ENCODE measurements around the gene ZNF710.

Gene ZNF710

GRCh38 chr15:90030376-90030775 lies 29.3 kb downstream of the ZNF710 start:
- peak overlapping the region; percentile 86 for H3K27ac ChIP-seq (replicated peaks)
- H3K27me3 ChIP-seq (ENCODE audit: insufficient read depth, poor library complexity, severe bottlenecking), result no peaks in the 10 kb centered on the region
- no peak for TF ChIP-seq SPI1 (IDR thresholded peaks at IDR 0.05; ENCODE audit: borderline replicate concordance, low read depth)
- H3K4me3 ChIP-seq (replicated peaks; ENCODE audit: insufficient read depth, low read length), result no peak overlapping the region
- DNase-seq (ENCODE audit: low read depth in 1 of 2, low spot score in 1 of 2), result no peak

DNA sequence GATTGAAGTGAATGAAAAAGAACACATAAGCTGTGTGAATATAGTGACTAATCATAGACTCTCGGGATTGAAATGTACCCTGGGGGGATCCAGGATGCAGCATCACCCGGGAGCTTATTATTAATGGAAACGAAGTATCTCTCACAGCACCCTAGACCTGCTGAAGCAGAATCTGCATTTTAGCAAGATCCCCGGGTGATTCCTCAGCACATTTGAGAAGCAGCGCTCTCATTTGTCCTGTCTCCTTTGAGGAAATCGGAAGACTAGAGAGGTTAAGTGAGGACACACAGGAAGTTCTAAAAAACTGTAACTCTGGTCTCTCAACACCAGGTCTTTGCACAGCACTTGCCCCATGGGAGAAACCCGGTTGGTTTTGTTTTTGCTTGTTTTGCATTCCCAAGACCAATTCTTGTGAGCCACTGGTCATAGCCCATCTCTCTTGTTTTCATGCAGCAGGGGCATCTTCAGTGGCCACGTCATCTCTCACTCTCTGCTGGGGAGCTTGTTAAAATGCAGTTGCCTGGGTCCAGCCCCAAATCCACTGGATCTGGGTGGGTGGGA lies 30.2 kb downstream of the ZNF710 start:
- no peaks in the 10 kb centered on the region for H3K27me3 ChIP-seq (ENCODE audit: insufficient read depth, poor library complexity, severe bottlenecking)
- DNase-seq (ENCODE audit: low read depth in 1 of 2, low spot score in 1 of 2), result peak in 1 of 2 experiments; percentile 82
- H3K4me3 ChIP-seq (replicated peaks; ENCODE audit: insufficient read depth, low read length), result no peak overlapping the region
- peak overlapping the region; percentile 86 for H3K27ac ChIP-seq (replicated peaks)
- peak; percentile 50 for TF ChIP-seq REST (IDR thresholded peaks at IDR 0.05; ENCODE audit: insufficient replicate concordance, low read depth)
- 0 out of 2 replicates have a peak, but pooled peaks have one; percentile 31 for TF ChIP-seq POLR2AphosphoS5 (IDR thresholded peaks at IDR 0.05; ENCODE audit: low read depth)
- TF ChIP-seq, protein P1, sequence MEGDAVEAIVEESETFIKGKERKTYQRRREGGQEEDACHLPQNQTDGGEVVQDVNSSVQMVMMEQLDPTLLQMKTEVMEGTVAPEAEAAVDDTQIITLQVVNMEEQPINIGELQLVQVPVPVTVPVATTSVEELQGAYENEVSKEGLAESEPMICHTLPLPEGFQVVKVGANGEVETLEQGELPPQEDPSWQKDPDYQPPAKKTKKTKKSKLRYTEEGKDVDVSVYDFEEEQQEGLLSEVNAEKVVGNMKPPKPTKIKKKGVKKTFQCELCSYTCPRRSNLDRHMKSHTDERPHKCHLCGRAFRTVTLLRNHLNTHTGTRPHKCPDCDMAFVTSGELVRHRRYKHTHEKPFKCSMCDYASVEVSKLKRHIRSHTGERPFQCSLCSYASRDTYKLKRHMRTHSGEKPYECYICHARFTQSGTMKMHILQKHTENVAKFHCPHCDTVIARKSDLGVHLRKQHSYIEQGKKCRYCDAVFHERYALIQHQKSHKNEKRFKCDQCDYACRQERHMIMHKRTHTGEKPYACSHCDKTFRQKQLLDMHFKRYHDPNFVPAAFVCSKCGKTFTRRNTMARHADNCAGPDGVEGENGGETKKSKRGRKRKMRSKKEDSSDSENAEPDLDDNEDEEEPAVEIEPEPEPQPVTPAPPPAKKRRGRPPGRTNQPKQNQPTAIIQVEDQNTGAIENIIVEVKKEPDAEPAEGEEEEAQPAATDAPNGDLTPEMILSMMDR (IDR thresholded peaks at IDR 0.05; ENCODE audit: insufficient read depth, low read length), result no peak
- TF ChIP-seq GABPA (IDR thresholded peaks at IDR 0.05; ENCODE audit: low read depth), result peak; percentile 46; the same call in 1 of the 2 replicates
- TF ChIP-seq SPI1 (IDR thresholded peaks at IDR 0.05; ENCODE audit: borderline replicate concordance, low read depth), result peak; percentile 31; the same call in 1 of the 2 replicates

- peak overlapping the region; percentile 98 for H3K27ac ChIP-seq (replicated peaks)
- TF ChIP-seq REST (IDR thresholded peaks at IDR 0.05; ENCODE audit: insufficient replicate concordance, low read depth) (no peak), POLR2AphosphoS5 (IDR thresholded peaks at IDR 0.05; ENCODE audit: low read depth) (no peak), GABPA (IDR thresholded peaks at IDR 0.05; ENCODE audit: low read depth) (no peak), SPI1 (IDR thresholded peaks at IDR 0.05; ENCODE audit: borderline replicate concordance, low read depth) (no peak)
- TF ChIP-seq, protein P1 (IDR thresholded peaks at IDR 0.05; ENCODE audit: insufficient read depth, low read length), result no peak
- H3K4me3 ChIP-seq (replicated peaks; ENCODE audit: insufficient read depth, low read length), result no peak overlapping the region
- DNase-seq (ENCODE audit: low read depth in 1 of 2, low spot score in 1 of 2), result no peak
- no peaks in the 10 kb centered on the region for H3K27me3 ChIP-seq (ENCODE audit: insufficient read depth, poor library complexity, severe bottlenecking)
Observed at GRCh38 chr15:90033006-90033405, 31.9 kb downstream of the ZNF710 start.

DNA sequence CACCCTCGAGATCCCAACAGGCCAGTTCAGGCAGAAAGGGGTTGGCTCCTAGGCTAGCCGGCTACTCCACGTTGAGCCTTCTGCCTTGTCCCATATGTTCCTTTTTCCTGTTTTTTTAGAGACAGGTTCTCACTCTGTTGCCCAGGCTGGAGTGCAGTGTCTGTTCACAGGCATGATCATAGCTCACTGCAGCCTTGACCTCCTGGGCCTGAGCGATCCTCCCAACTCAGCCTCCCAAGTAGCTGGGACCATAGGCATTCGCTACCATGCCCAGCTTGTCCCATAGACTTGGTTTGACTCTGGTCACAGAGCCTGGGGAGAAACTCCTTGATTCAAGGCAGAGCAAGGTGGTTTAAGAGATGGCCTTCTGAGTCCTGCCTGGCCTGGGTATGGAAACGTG lies 32.3 kb downstream of the ZNF710 start:
- no peak for DNase-seq (ENCODE audit: low read depth in 1 of 2, low spot score in 1 of 2)
- H3K4me3 ChIP-seq (replicated peaks; ENCODE audit: insufficient read depth, low read length), result no peak overlapping the region
- peak overlapping the region; percentile 98 for H3K27ac ChIP-seq (replicated peaks)

More for the DNA sequence above, 32.3 kb downstream of the ZNF710 start:
- TF ChIP-seq, protein P1 (IDR thresholded peaks at IDR 0.05; ENCODE audit: insufficient read depth, low read length), result no peak
- TF ChIP-seq SPI1 (IDR thresholded peaks at IDR 0.05; ENCODE audit: borderline replicate concordance, low read depth) (no peak), POLR2AphosphoS5 (IDR thresholded peaks at IDR 0.05; ENCODE audit: low read depth) (no peak), REST (IDR thresholded peaks at IDR 0.05; ENCODE audit: insufficient replicate concordance, low read depth) (no peak), GABPA (IDR thresholded peaks at IDR 0.05; ENCODE audit: low read depth) (no peak)
- H3K27me3 ChIP-seq (ENCODE audit: insufficient read depth, poor library complexity, severe bottlenecking), result no peaks in the 10 kb centered on the region

Measured in HL-60 (cell line).